ENCODE measurements around the gene TIGIT. TPM values are rescaled to one million over a fixed set of nuclear protein-coding genes. Genes with fewer than 3 reads are reported as not detected.
A peak's percentile ranks its signal among the peaks of the same experiment; 100 is the strongest.

The TIGIT gene
- total RNA-seq, 1 donor from 2014 or later, result 4.7 TPM

- Mint-ChIP-seq H3K27me3 (no peaks in the 10 kb centered on the region), H3K9me3 (peaks cover 3% of the 10 kb centered on the region), H3K36me3 (ENCODE audit: low read depth) (peaks cover 5% of the 10 kb centered on the region), H3K4me1 (peaks cover 45% of the 10 kb centered on the region), H3K4me3 (peak overlapping the region; percentile 6), H3K27ac (peak overlapping the region; percentile 88)
- intact Hi-C loops (cut with micrococcal nuclease), result loop anchor here (10.0 kb wide), 2 partner anchors 269 to 579 kb away; partner anchors contain the start of genes ATP6V1A, CCDC191, NAA50 and QTRT2
- no peak for DNase-seq
These were observed 29.9 kb downstream of the TIGIT start for GRCh38 chr3:114323546-114324254.

- peaks cover 6% of the 10 kb centered on the region for H3K36me3 Mint-ChIP-seq (ENCODE audit: low read depth)
- H3K4me3 Mint-ChIP-seq, result peak overlapping the region; percentile 70
- H3K27me3 Mint-ChIP-seq, result no peaks in the 10 kb centered on the region
- peak overlapping the region; percentile 89 for H3K27ac Mint-ChIP-seq
- no peak for DNase-seq
- intact Hi-C loops (cut with micrococcal nuclease), result loop anchor here (1.0 to 10.0 kb wide), 7 partner anchors 11 to 583 kb away; partner anchors contain the start of genes ATP6V1A, CCDC191, NAA50 and QTRT2
- peaks cover 59% of the 10 kb centered on the region for H3K4me1 Mint-ChIP-seq
- H3K9me3 Mint-ChIP-seq, result peaks cover 11% of the 10 kb centered on the region
These were observed 33.8 kb downstream of the TIGIT start for GRCh38 chr3:114327665-114328064.

- Mint-ChIP-seq H3K27ac (peak overlapping the region; percentile 93), H3K4me1 (peaks cover 58% of the 10 kb centered on the region), H3K9me3 (peaks cover 11% of the 10 kb centered on the region), H3K36me3 (ENCODE audit: low read depth) (peaks cover 6% of the 10 kb centered on the region), H3K27me3 (no peaks in the 10 kb centered on the region), H3K4me3 (peak overlapping the region; percentile 65)
- DNase-seq, result no peak
- intact Hi-C loops (cut with micrococcal nuclease), result loop anchor here (1.0 to 10.0 kb wide), 7 partner anchors 12 to 584 kb away; partner anchors contain the start of genes ATP6V1A, CCDC191, NAA50 and QTRT2
These were observed 34.5 kb downstream of the TIGIT start for GRCh38 chr3:114328345-114328744.

GRCh38 chr3:114329823-114330222 lies 36.0 kb downstream of the TIGIT start:
- DNase-seq, result no peak
- H3K36me3 Mint-ChIP-seq (ENCODE audit: low read depth), result peaks cover 6% of the 10 kb centered on the region
- H3K9me3 Mint-ChIP-seq, result peaks cover 11% of the 10 kb centered on the region
- no peaks in the 10 kb centered on the region for H3K27me3 Mint-ChIP-seq
- peak overlapping the region; percentile 79 for H3K27ac Mint-ChIP-seq
- intact Hi-C loops (cut with micrococcal nuclease), result loop anchor here (2.0 to 10.0 kb wide), 6 partner anchors 21 to 585 kb away; partner anchors contain the start of genes ATP6V1A, CCDC191, NAA50 and QTRT2
- H3K4me1 Mint-ChIP-seq, result peaks cover 45% of the 10 kb centered on the region
- peak overlapping the region; percentile 34 for H3K4me3 Mint-ChIP-seq

GRCh38 chr3:114331007-114331406 lies 37.2 kb downstream of the TIGIT start:
- Mint-ChIP-seq H3K36me3 (ENCODE audit: low read depth) (peaks cover 6% of the 10 kb centered on the region), H3K27me3 (no peaks in the 10 kb centered on the region), H3K4me3 (no peak overlapping the region), H3K4me1 (peaks cover 49% of the 10 kb centered on the region), H3K27ac (peak overlapping the region; percentile 83), H3K9me3 (peaks cover 11% of the 10 kb centered on the region)
- intact Hi-C loops (cut with micrococcal nuclease), result no loop called here
- DNase-seq, result no peak

GRCh38 chr3:114331710-114332109 lies 37.9 kb downstream of the TIGIT start:
- Mint-ChIP-seq H3K4me3 (no peak overlapping the region), H3K36me3 (ENCODE audit: low read depth) (peaks cover 6% of the 10 kb centered on the region), H3K27me3 (no peaks in the 10 kb centered on the region), H3K4me1 (peaks cover 49% of the 10 kb centered on the region), H3K9me3 (peaks cover 11% of the 10 kb centered on the region), H3K27ac (peak overlapping the region; percentile 89)
- no peak for DNase-seq
- intact Hi-C loops (cut with micrococcal nuclease), result loop anchor here (1.0 kb wide), 1 partner anchor 21 kb away; no protein-coding TSS in a partner anchor

DNA sequence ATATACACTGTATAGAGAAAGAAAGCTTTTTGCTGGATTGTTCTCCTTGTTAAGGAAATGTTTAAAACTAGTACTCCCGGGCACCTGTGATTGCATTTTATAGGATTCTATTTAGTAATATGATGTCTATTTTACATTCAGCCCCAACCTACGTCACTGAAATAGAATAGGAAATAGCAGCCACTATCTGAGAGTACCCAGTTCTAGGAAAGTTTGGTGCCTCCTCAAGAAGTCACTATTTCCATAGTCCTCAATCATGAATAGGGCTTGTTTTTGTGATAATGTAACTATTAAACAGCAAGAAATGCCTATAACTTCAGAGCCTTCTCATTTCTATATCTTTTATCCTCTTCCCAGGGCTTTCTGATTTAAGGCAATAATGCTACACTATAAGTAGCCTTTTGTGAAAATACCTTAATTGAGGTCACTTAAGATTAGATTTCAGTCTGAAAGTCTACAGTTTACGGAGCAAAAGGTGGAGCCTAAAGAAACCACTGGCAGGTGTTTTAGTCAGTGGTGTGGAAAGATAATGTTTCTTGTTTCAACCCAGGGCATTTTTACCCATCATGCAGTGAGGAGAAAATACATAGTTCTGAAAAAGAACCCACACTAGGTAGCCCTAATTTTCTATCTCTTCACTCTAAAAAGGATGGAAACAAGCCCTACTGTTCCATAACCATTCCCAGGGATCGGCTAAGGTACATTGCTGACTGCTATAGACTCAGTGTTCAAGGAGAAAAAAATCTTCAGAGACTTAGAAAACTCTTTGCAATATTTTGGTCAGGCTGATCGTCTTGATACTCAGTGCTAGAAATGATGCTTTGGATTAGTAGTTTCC lies 38.7 kb downstream of the TIGIT start:
- Mint-ChIP-seq H3K9me3 (peaks cover 11% of the 10 kb centered on the region), H3K36me3 (ENCODE audit: low read depth) (peaks cover 6% of the 10 kb centered on the region), H3K27ac (peak overlapping the region; percentile 89), H3K4me1 (peaks cover 42% of the 10 kb centered on the region), H3K4me3 (no peak overlapping the region), H3K27me3 (no peaks in the 10 kb centered on the region)
- DNase-seq, result no peak
- intact Hi-C loops (cut with micrococcal nuclease), result loop anchor here (1.0 kb wide), 1 partner anchor 22 kb away; no protein-coding TSS in a partner anchor

DNA sequence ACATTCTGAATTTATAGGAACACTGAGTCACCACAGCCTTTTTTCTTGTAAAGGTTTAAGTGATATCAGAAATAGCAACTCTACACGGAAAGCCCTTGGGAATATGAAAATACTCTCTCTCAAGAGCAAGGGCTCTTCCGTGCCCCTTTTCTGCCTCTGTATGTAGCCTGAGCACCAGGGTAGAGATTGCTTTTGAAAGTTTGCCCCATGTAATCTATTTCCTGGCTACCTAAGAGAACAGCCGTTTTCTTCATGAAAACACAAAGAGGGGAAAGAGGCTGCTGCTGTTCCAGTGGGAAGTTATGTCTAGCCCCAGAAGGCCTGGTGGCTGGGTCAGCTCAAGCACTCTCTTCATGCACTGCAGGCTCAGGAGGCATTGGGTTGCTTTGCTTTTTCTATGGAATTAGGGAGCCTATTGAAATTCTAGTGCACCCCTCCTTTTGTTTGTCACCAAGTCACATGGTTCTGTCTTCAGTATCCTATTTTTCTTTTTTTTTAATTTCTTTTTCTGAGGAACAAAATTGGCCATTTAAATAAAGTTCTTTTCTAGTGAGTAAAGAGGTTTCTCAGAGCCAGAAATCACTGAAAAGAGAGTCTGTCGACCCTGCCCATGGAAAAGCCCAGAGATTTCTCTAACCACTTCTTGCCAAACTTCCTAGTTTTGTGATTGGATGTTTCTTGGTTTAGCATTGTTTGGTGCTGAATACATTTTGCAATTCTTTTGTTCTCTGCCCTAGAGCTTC lies 39.5 kb downstream of the TIGIT start:
- DNase-seq, result no peak
- H3K36me3 Mint-ChIP-seq (ENCODE audit: low read depth), result peaks cover 6% of the 10 kb centered on the region
- H3K4me1 Mint-ChIP-seq, result peaks cover 43% of the 10 kb centered on the region
- intact Hi-C loops (cut with micrococcal nuclease), result no loop called here
- H3K27ac Mint-ChIP-seq, result peak overlapping the region; percentile 89
- peaks cover 11% of the 10 kb centered on the region for H3K9me3 Mint-ChIP-seq
- H3K4me3 Mint-ChIP-seq, result no peak overlapping the region
- no peaks in the 10 kb centered on the region for H3K27me3 Mint-ChIP-seq

- Mint-ChIP-seq H3K27ac (peak overlapping the region; percentile 89), H3K9me3 (peaks cover 6% of the 10 kb centered on the region), H3K36me3 (ENCODE audit: low read depth) (peaks cover 7% of the 10 kb centered on the region), H3K27me3 (no peaks in the 10 kb centered on the region), H3K4me1 (peaks cover 40% of the 10 kb centered on the region), H3K4me3 (no peak overlapping the region)
- no peak for DNase-seq
- intact Hi-C loops (cut with micrococcal nuclease), result no loop called here
These were observed 40.1 kb downstream of the TIGIT start for GRCh38 chr3:114333923-114334240.

- Mint-ChIP-seq H3K9me3 (no peaks in the 10 kb centered on the region), H3K4me3 (no peak overlapping the region), H3K36me3 (ENCODE audit: low read depth) (peaks cover 5% of the 10 kb centered on the region), H3K4me1 (peaks cover 27% of the 10 kb centered on the region), H3K27ac (no peak overlapping the region), H3K27me3 (no peaks in the 10 kb centered on the region)
- no peak for DNase-seq
- intact Hi-C loops (cut with micrococcal nuclease), result no loop called here
These were observed 42.4 kb downstream of the TIGIT start for GRCh38 chr3:114336122-114336697.

DNA sequence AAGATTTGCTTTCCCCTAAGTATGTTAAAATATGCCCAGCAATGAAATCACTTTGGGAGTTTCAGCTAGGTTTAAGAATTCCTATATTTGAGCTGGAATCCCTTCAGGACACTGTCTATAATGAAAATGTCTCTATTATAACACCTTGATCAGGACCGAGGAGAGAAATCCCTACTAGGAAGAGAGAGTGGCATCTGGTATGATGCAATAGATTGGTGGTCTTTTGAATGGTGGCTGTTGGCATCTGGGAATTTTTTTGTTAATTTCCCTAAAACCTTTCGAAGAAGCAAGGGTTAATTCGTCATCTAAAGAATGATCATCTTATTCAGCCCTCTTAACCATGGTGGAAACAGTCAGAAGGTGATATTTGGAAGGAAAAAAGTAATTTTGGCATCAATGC lies 43.0 kb downstream of the TIGIT start:
- Mint-ChIP-seq H3K4me3 (no peak overlapping the region), H3K36me3 (ENCODE audit: low read depth) (peaks cover 2% of the 10 kb centered on the region), H3K9me3 (no peaks in the 10 kb centered on the region), H3K4me1 (peaks cover 23% of the 10 kb centered on the region), H3K27ac (no peak overlapping the region), H3K27me3 (no peaks in the 10 kb centered on the region)
- intact Hi-C loops (cut with micrococcal nuclease), result no loop called here
- DNase-seq, result no peak

GRCh38 chr3:114338651-114339357 lies 45.0 kb downstream of the TIGIT start:
- Mint-ChIP-seq H3K36me3 (ENCODE audit: low read depth) (peaks cover 2% of the 10 kb centered on the region), H3K27me3 (no peaks in the 10 kb centered on the region), H3K4me1 (peaks cover 17% of the 10 kb centered on the region), H3K4me3 (peak overlapping the region; percentile 4), H3K9me3 (no peaks in the 10 kb centered on the region), H3K27ac (peak overlapping the region; percentile 30)
- peak; percentile 61 for DNase-seq
- intact Hi-C loops (cut with micrococcal nuclease), result no loop called here

GRCh38 chr3:114344492-114344891 lies 50.7 kb downstream of the TIGIT start:
- intact Hi-C loops (cut with micrococcal nuclease), result no loop called here

More at GRCh38 chr3:114344492-114344891, 50.7 kb downstream of the TIGIT start:
- H3K27ac Mint-ChIP-seq, result no peak overlapping the region
- no peaks in the 10 kb centered on the region for H3K9me3 Mint-ChIP-seq
- DNase-seq, result no peak
- no peak overlapping the region for H3K4me3 Mint-ChIP-seq
- H3K4me1 Mint-ChIP-seq, result peaks cover 6% of the 10 kb centered on the region
- H3K27me3 Mint-ChIP-seq, result no peaks in the 10 kb centered on the region
- no peaks in the 10 kb centered on the region for H3K36me3 Mint-ChIP-seq (ENCODE audit: low read depth)

Measured in activated CD4-positive, alpha-beta T cell treated with anti-CD3 and anti-CD28 coated beads, Interleukin-2, amount 10 ng/mL, durations not matched to agents 24 days and 14 days (primary cell).